ENCODE results near the gene SAP30BP.

SAP30BP gene

DNA sequence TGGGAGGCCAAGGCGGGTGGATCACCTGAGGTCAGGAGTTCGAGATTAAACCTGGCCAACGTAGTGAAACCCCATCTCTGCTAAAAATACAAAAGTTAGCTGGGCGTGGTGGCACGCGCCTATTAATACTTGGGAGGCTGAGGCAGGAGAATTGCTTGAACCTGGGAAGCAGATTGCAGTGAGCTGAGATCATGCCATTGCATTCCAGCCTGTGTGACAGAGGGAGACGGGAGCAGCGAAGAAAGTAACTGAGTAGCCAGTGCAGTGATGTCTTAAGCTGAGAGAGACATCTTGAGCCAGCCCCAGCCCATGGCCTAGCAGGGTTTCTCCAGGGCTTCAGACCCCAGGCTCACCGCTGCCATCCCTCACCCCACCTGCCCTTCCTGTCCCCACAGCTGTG, 43.8 kb upstream of the SAP30BP start (continued):
- TF ChIP-seq ZNF311 (tag by site-specific recombination; IDR thresholded peaks at IDR 0.05; ENCODE audit: borderline replicate concordance) = no peak
- TF ChIP-seq ZNF600 (tag by site-specific recombination; IDR thresholded peaks at IDR 0.05) = no peak
- TF ChIP-seq ZNF37A (tag by site-specific recombination; IDR thresholded peaks at IDR 0.05) = no peak
- no peak for TF ChIP-seq ZBTB48 (tag by site-specific recombination; IDR thresholded peaks at IDR 0.05)
- no peak for TF ChIP-seq ZNF529 (tag by site-specific recombination; IDR thresholded peaks at IDR 0.05; ENCODE audit: insufficient replicate concordance)

DNA sequence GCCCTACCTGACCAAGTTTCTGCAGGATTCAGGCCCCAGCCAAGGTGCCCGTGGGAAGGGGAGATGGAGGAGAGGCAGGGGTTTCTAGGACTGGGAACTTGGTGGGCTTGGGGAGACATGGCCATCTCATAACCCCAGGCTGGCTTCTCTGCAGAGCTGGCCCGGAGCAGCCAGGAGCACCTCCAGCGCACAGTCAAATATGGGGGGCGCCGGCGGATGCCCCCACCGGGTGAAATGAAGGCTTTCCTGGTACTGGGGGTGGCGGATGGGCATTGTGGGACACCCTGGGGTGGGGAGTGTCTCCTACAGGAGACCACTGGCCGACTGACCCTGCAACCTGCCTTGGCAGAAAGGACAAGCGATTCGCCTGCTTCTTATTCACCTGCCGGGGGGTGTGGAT, 43.1 kb upstream of the SAP30BP start:
- ChIA-PET POLR2A (interaction anchor here (0.7 kb wide), 1 partner anchor 9 kb away, joined by 3 read pairs; no protein-coding TSS in a partner anchor), CTCF (interaction anchor here (0.6 to 5.0 kb wide), 10 partner anchors 9 to 127 kb away, joined by 3 to 50 read pairs (median 5); partner anchors contain the start of gene SMIM5)
- no peaks in the 10 kb centered on the region for H3K9me3 ChIP-seq (ENCODE audit: control insufficient read depth, insufficient read depth, low read depth, low read length)
- H3K36me3 ChIP-seq (ENCODE audit: control insufficient read depth in 2 of 2, insufficient read depth in 1 of 2, low read length in 2 of 2) = peaks cover 0 to 28% of the 10 kb centered on the region in 2 experiments; a peak in 1 of 3 replicates
- TF ChIP-seq ZNF571 (tag by site-specific recombination; IDR thresholded peaks at IDR 0.05) (no peak), ZNF324 (tag by site-specific recombination; IDR thresholded peaks at IDR 0.05) (no peak)
- H3K27ac ChIP-seq (ENCODE audit: extremely low read depth, low read depth, low read length) = no peak overlapping the region
- H3K4me3 ChIP-seq (ENCODE audit: low read depth, low read length) = no peak overlapping the region
- H3K4me1 ChIP-seq (ENCODE audit: control insufficient read depth, insufficient read depth, low read length) = no peaks in the 10 kb centered on the region

DNA sequence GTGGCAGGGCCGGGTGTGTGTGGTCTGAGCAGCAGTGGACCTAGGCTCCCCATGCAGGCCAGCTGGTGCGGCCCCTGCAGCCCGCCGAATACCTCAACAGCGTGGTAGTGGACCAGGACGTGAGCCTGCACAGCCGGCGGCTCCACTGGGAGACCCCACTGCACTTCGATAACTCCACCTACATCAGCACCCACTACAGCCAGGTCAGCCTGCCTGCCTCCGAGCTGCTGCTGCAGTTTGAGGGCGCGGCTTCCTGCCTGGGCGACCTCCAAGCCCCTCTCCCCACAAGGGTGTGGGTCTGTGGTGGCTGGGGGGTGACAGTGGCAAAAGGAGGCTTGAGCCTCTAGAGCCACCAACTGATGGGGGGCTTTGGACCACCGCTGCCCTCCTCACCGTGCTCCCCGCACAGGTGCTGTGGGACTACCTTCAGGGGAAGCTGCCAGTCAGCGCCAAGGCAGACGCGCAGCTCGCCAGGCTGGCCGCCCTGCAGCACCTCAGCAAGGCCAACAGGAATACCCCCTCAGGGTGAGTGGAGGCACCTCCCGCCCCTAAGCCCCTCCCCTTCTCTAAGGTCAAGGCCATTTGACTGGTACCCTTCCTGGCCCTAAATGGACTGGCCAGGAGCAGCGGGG, 42.3 kb upstream of the SAP30BP start:
- ChIA-PET POLR2A (no interaction called here), CTCF (interaction anchor here (0.6 to 5.0 kb wide), 15 partner anchors 8 to 126 kb away, joined by 3 to 50 read pairs (median 5); partner anchors contain the start of gene SMIM5)
- H3K9me3 ChIP-seq (ENCODE audit: control insufficient read depth, insufficient read depth, low read depth, low read length) = no peaks in the 10 kb centered on the region
- H3K4me1 ChIP-seq (ENCODE audit: control insufficient read depth, insufficient read depth, low read length) = no peaks in the 10 kb centered on the region
- no peak for TF ChIP-seq ZNF623 (tag by site-specific recombination; IDR thresholded peaks at IDR 0.05)
- H3K36me3 ChIP-seq (ENCODE audit: control insufficient read depth in 2 of 2, insufficient read depth in 1 of 2, low read length in 2 of 2) = peaks cover 0 to 33% of the 10 kb centered on the region in 2 experiments; a peak in 1 of 3 replicates
- no peak overlapping the region for H3K27ac ChIP-seq (ENCODE audit: extremely low read depth, low read depth, low read length)
- no peak overlapping the region for H3K4me3 ChIP-seq (ENCODE audit: low read depth, low read length)

DNA sequence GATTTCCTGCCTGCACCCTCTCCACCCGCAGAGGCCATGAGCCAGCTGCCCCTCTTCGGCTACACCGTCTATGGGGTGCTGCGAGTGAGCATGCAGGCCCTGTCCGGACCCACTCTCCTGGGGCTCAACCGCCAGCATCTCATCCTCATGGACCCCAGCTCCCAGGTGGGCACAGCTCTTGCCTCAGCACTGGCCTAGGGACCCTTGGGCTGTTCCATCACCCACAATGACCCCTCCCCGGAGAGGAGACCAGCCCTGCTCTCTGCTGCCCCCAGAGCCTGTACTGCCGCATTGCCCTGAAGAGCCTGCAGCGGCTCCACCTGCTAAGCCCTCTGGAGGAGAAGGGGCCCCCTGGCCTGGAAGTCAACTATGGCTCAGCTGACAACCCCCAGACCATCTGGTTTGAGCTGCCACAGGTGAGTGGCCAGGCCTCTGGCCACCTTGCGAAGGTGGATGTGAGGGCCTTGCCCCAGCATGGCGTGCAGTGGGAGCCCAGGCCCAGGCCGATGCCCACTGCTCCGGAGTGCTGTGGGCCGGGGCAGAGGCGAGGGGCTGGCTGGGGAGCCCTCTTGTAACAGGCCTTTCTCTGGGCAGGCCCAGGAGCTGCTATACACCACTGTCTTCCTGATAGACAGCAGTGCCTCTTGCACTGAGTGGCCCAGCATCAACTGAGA, 41.2 kb upstream of the SAP30BP start:
- ChIA-PET CTCF (interaction anchor here (0.6 to 5.0 kb wide), 21 partner anchors 7 to 437 kb away, joined by 3 to 50 read pairs (median 5); partner anchors contain the start of gene SMIM5), POLR2A (no interaction called here)
- TF ChIP-seq, protein P1, sequence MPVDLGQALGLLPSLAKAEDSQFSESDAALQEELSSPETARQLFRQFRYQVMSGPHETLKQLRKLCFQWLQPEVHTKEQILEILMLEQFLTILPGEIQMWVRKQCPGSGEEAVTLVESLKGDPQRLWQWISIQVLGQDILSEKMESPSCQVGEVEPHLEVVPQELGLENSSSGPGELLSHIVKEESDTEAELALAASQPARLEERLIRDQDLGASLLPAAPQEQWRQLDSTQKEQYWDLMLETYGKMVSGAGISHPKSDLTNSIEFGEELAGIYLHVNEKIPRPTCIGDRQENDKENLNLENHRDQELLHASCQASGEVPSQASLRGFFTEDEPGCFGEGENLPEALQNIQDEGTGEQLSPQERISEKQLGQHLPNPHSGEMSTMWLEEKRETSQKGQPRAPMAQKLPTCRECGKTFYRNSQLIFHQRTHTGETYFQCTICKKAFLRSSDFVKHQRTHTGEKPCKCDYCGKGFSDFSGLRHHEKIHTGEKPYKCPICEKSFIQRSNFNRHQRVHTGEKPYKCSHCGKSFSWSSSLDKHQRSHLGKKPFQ (tag by site-specific recombination; IDR thresholded peaks at IDR 0.05) = no peak
- TF ChIP-seq ZNF133 (tag by site-specific recombination; IDR thresholded peaks at IDR 0.05) (no peak), ZNF747 (tag by site-specific recombination; IDR thresholded peaks at IDR 0.05) (no peak), GLIS1 (tag by site-specific recombination; IDR thresholded peaks at IDR 0.05) (peak; percentile 41), ZNF585B (tag by site-specific recombination; IDR thresholded peaks at IDR 0.05) (no peak), SP7 (tag by site-specific recombination; IDR thresholded peaks at IDR 0.05) (no peak), SCRT2 (tag by site-specific recombination; IDR thresholded peaks at IDR 0.05) (no peak), ZNF341 (tag by site-specific recombination; IDR thresholded peaks at IDR 0.05; ENCODE audit: low read depth) (peak; percentile 91), ZNF600 (tag by site-specific recombination; IDR thresholded peaks at IDR 0.05) (0 out of 2 replicates have a peak, but pooled peaks have one; percentile 55)
- TF ChIP-seq, protein P2, sequence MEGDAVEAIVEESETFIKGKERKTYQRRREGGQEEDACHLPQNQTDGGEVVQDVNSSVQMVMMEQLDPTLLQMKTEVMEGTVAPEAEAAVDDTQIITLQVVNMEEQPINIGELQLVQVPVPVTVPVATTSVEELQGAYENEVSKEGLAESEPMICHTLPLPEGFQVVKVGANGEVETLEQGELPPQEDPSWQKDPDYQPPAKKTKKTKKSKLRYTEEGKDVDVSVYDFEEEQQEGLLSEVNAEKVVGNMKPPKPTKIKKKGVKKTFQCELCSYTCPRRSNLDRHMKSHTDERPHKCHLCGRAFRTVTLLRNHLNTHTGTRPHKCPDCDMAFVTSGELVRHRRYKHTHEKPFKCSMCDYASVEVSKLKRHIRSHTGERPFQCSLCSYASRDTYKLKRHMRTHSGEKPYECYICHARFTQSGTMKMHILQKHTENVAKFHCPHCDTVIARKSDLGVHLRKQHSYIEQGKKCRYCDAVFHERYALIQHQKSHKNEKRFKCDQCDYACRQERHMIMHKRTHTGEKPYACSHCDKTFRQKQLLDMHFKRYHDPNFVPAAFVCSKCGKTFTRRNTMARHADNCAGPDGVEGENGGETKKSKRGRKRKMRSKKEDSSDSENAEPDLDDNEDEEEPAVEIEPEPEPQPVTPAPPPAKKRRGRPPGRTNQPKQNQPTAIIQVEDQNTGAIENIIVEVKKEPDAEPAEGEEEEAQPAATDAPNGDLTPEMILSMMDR (tag by site-specific recombination; IDR thresholded peaks at IDR 0.05) = peak; percentile 88
- TF ChIP-seq, protein P3, sequence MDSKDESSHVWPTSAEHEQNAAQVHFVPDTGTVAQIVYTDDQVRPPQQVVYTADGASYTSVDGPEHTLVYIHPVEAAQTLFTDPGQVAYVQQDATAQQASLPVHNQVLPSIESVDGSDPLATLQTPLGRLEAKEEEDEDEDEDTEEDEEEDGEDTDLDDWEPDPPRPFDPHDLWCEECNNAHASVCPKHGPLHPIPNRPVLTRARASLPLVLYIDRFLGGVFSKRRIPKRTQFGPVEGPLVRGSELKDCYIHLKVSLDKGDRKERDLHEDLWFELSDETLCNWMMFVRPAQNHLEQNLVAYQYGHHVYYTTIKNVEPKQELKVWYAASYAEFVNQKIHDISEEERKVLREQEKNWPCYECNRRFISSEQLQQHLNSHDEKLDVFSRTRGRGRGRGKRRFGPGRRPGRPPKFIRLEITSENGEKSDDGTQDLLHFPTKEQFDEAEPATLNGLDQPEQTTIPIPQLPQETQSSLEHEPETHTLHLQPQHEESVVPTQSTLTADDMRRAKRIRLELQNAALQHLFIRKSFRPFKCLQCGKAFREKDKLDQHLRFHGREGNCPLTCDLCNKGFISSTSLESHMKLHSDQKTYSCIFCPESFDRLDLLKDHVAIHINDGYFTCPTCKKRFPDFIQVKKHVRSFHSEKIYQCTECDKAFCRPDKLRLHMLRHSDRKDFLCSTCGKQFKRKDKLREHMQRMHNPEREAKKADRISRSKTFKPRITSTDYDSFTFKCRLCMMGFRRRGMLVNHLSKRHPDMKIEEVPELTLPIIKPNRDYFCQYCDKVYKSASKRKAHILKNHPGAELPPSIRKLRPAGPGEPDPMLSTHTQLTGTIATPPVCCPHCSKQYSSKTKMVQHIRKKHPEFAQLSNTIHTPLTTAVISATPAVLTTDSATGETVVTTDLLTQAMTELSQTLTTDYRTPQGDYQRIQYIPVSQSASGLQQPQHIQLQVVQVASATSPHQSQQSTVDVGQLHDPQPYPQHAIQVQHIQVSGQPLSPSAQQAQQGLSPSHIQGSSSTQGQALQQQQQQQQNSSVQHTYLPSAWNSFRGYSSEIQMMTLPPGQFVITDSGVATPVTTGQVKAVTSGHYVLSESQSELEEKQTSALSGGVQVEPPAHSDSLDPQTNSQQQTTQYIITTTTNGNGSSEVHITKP (tag by site-specific recombination; IDR thresholded peaks at IDR 0.05) = 0 out of 2 replicates have a peak, but pooled peaks have one; percentile 17
- TF ChIP-seq, protein P4, sequence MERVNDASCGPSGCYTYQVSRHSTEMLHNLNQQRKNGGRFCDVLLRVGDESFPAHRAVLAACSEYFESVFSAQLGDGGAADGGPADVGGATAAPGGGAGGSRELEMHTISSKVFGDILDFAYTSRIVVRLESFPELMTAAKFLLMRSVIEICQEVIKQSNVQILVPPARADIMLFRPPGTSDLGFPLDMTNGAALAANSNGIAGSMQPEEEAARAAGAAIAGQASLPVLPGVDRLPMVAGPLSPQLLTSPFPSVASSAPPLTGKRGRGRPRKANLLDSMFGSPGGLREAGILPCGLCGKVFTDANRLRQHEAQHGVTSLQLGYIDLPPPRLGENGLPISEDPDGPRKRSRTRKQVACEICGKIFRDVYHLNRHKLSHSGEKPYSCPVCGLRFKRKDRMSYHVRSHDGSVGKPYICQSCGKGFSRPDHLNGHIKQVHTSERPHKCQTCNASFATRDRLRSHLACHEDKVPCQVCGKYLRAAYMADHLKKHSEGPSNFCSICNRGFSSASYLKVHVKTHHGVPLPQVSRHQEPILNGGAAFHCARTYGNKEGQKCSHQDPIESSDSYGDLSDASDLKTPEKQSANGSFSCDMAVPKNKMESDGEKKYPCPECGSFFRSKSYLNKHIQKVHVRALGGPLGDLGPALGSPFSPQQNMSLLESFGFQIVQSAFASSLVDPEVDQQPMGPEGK (tag by site-specific recombination; IDR thresholded peaks at IDR 0.05) = peak; percentile 33; the same call in 1 of the 2 replicates
- peaks cover 0 to 42% of the 10 kb centered on the region in 2 experiments; a peak in 1 of 3 replicates for H3K36me3 ChIP-seq (ENCODE audit: control insufficient read depth in 2 of 2, insufficient read depth in 1 of 2, low read length in 2 of 2)
- H3K4me3 ChIP-seq (ENCODE audit: low read depth, low read length) = no peak overlapping the region
- no peak overlapping the region for H3K27ac ChIP-seq (ENCODE audit: extremely low read depth, low read depth, low read length)
- no peaks in the 10 kb centered on the region for H3K9me3 ChIP-seq (ENCODE audit: control insufficient read depth, insufficient read depth, low read depth, low read length)
- no peaks in the 10 kb centered on the region for H3K4me1 ChIP-seq (ENCODE audit: control insufficient read depth, insufficient read depth, low read length)

Data from HEK293 (cell line).